HepG2 (cell line): ENCODE measurements around the gene JMJD1C. TPM values are rescaled to one million over a fixed set of nuclear protein-coding genes. Genes with fewer than 3 reads are reported as not detected.

ENCODE experiments used
- MED8 ChIP-seq: sonication (generic); formaldehyde crosslinking; IDR thresholded peaks from 2 replicates; pipeline ENCODE4 v1.8.1; 2023; ENCODE audit warnings: mild to moderate bottlenecking, missing genetic modification reagents; ENCODE audit not compliant: insufficient replicate concordance
- MLLT10 ChIP-seq: sonication (generic); formaldehyde crosslinking; IDR thresholded peaks from 2 replicates; pipeline ENCODE4 v1.4.0; 2020; ENCODE audit warnings: missing genetic modification reagents
- NONO ChIP-seq, 2 experiments: fragments of 450-650 bp in 1 of 2; sonication (generic) in 1 of 2; formaldehyde crosslinking in 1 of 2; IDR thresholded peaks in 1 of 2; conservative IDR thresholded peaks in 1 of 2; 2 replicates each; pipeline versions ENCODE4 v1.6.1 to v1.8.0; 2017 to 2022; ENCODE audit warnings: mild to moderate bottlenecking in 1 of 2, missing genetic modification reagents in 1 of 2, moderate library complexity in 1 of 2
- PHF20 ChIP-seq: sonication (generic); formaldehyde crosslinking; IDR thresholded peaks from 2 replicates; pipeline ENCODE4 v1.5.0; 2020; ENCODE audit warnings: mild to moderate bottlenecking, missing genetic modification reagents
- SP5 ChIP-seq: IDR thresholded peaks from 2 replicates; pipeline ENCODE4 v1.6.1; 2016; ENCODE audit warnings: low read depth, borderline replicate concordance
- ZFP82 ChIP-seq: sonication (generic); formaldehyde crosslinking; IDR thresholded peaks from 2 replicates; pipeline ENCODE4 v1.5.1; 2020; ENCODE audit warnings: mild to moderate bottlenecking, missing genetic modification reagents, borderline replicate concordance
- ZNF180 ChIP-seq: sonication (generic); formaldehyde crosslinking; IDR thresholded peaks from 2 replicates; pipeline ENCODE4 v1.4.0; 2020; ENCODE audit warnings: low read depth, missing genetic modification reagents, borderline replicate concordance
- ZSCAN25 ChIP-seq: sonication (generic); formaldehyde crosslinking; IDR thresholded peaks from 2 replicates; pipeline ENCODE4 v1.8.0; 2022; ENCODE audit warnings: mild to moderate bottlenecking, missing genetic modification reagents
- polyA plus RNA-seq, 8 experiments: library from polyadenylated mRNA; depleted of rRNA in 3 of 8; stranded (reverse) in 7 of 8; unstranded in 1 of 8; fragments of >200 nt; fragmentation: Illumina TruSeq in 4 of 8; extraction: Trizol in 4 of 8; gene quantifications; 2 replicates each; pipeline versions ENCODE4 v1.2.1 to v1.2.3, GENCODE V29; 2011 to 2016; ENCODE audit warnings: low read depth in 4 of 8, missing spikeins in 1 of 8, mixed read lengths in 1 of 8; ENCODE audit not compliant: insufficient read depth in 1 of 8
- total RNA-seq, 5 experiments: library from RNA; depleted of rRNA; stranded (reverse); fragments of >200 nt; fragmentation: Illumina TruSeq; extraction: Trizol; gene quantifications; 2 replicates each; pipeline ENCODE4 v1.2.3, GENCODE V29; 2016; ENCODE audit warnings: low read depth in 1 of 5
- TF ChIP-seq, protein P1 (sequence below): sonication (generic); formaldehyde crosslinking; IDR thresholded peaks from 2 replicates; pipeline ENCODE4 v1.8.0; 2022; ENCODE audit warnings: mild to moderate bottlenecking, missing genetic modification reagents, moderate library complexity
- TF ChIP-seq, protein P2 (sequence below): sonication (generic); formaldehyde crosslinking; IDR thresholded peaks from 2 replicates; pipeline ENCODE4 v1.5.1; 2020; ENCODE audit warnings: mild to moderate bottlenecking, moderate library complexity, missing genetic modification reagents
- TF ChIP-seq, protein P3 (sequence below): sonication (generic); formaldehyde crosslinking; IDR thresholded peaks from 2 replicates; pipeline ENCODE4 v1.4.0; 2020; ENCODE audit warnings: missing genetic modification reagents
- TF ChIP-seq, protein P4 (sequence below): sonication (generic); formaldehyde crosslinking; IDR thresholded peaks from 2 replicates; pipeline ENCODE4 v1.8.1; 2023; ENCODE audit warnings: mild to moderate bottlenecking, missing genetic modification reagents
- TF ChIP-seq, protein P5 (sequence below): IDR thresholded peaks from 2 replicates; pipeline ENCODE4 v1.6.1; 2016; ENCODE audit warnings: missing compliant biosample characterization, missing genetic modification reagents, borderline replicate concordance
- TF ChIP-seq, protein P6 (sequence below): sonication (generic); formaldehyde crosslinking; IDR thresholded peaks from 2 replicates; pipeline ENCODE4 v1.4.0; 2020; ENCODE audit warnings: mild to moderate bottlenecking, missing genetic modification reagents
- TF ChIP-seq, protein P7 (sequence below): sonication (generic); formaldehyde crosslinking; IDR thresholded peaks from 2 replicates; pipeline ENCODE4 v1.4.0; 2020; ENCODE audit warnings: mild to moderate bottlenecking, low read depth, missing genetic modification reagents
- TF ChIP-seq, protein P8 (sequence below): sonication (generic); formaldehyde crosslinking; IDR thresholded peaks from 2 replicates; pipeline ENCODE4 v1.8.1; 2022; ENCODE audit warnings: low read depth, mild to moderate bottlenecking, missing genetic modification reagents

The JMJD1C gene
- total and polyA plus RNA-seq, 2 of the 13 experiments (the other 11 are each of a cell fraction or from before 2014, with no cell fraction given) = 42.3 to 42.7 TPM

DNA sequence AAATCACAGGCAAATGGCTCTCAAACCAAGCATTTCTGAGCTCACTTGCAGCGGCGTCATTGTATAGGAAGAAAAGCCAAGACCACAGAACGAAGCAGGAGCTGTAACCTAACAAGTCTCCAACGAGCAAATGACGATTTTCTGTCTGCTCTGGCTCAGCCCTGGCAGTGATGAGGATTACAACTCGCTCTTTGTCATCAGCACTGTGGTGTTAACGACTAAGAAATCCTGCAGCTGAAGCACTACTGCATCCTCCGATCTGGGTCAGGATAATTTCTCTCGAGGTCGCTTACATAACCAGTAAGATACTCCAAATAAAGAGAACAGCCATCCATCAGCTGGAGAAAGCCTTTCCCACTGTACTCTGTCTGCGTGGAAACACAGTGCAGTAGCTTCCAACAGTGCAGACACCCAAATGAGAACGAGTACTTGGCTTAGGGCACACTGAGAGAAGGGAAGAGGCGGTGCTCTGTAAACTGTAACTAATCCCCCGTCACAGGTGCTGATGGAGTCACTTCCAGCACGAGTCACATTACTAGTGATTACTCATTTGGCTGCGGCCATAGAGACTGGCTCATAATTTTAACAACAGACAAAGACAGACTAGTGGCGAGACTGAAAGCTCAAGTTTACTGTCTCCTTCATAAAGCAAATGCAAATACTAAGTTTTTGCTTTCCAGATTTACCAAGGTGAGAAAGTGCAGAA lies 196.8 kb downstream of the JMJD1C start (continued):
- TF ChIP-seq, protein P1, sequence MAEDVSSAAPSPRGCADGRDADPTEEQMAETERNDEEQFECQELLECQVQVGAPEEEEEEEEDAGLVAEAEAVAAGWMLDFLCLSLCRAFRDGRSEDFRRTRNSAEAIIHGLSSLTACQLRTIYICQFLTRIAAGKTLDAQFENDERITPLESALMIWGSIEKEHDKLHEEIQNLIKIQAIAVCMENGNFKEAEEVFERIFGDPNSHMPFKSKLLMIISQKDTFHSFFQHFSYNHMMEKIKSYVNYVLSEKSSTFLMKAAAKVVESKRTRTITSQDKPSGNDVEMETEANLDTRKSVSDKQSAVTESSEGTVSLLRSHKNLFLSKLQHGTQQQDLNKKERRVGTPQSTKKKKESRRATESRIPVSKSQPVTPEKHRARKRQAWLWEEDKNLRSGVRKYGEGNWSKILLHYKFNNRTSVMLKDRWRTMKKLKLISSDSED (CRISPR knock-in tag) = no peak
- TF ChIP-seq, protein P2, sequence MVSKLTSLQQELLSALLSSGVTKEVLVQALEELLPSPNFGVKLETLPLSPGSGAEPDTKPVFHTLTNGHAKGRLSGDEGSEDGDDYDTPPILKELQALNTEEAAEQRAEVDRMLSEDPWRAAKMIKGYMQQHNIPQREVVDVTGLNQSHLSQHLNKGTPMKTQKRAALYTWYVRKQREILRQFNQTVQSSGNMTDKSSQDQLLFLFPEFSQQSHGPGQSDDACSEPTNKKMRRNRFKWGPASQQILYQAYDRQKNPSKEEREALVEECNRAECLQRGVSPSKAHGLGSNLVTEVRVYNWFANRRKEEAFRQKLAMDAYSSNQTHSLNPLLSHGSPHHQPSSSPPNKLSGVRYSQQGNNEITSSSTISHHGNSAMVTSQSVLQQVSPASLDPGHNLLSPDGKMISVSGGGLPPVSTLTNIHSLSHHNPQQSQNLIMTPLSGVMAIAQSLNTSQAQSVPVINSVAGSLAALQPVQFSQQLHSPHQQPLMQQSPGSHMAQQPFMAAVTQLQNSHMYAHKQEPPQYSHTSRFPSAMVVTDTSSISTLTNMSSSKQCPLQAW = peak; percentile 84
- TF ChIP-seq, protein P3, sequence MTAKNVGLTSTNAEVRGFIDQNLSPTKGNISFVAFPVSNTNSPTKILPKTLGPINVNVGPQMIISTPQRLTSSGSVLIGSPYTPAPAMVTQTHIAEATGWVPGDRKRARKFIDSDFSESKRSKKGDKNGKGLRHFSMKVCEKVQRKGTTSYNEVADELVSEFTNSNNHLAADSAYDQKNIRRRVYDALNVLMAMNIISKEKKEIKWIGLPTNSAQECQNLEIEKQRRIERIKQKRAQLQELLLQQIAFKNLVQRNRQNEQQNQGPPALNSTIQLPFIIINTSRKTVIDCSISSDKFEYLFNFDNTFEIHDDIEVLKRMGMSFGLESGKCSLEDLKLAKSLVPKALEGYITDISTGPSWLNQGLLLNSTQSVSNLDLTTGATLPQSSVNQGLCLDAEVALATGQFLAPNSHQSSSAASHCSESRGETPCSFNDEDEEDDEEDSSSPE (CRISPR knock-in tag) = no peak
- no peak for TF ChIP-seq ZFP82 (CRISPR knock-in tag)
- TF ChIP-seq, protein P4, sequence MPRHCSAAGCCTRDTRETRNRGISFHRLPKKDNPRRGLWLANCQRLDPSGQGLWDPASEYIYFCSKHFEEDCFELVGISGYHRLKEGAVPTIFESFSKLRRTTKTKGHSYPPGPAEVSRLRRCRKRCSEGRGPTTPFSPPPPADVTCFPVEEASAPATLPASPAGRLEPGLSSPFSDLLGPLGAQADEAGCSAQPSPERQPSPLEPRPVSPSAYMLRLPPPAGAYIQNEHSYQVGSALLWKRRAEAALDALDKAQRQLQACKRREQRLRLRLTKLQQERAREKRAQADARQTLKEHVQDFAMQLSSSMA (CRISPR knock-in tag) = 0 out of 2 replicates have a peak, but pooled peaks have one; percentile 45
- no peak for TF ChIP-seq ZNF180 (CRISPR knock-in tag)
- TF ChIP-seq, protein P5, sequence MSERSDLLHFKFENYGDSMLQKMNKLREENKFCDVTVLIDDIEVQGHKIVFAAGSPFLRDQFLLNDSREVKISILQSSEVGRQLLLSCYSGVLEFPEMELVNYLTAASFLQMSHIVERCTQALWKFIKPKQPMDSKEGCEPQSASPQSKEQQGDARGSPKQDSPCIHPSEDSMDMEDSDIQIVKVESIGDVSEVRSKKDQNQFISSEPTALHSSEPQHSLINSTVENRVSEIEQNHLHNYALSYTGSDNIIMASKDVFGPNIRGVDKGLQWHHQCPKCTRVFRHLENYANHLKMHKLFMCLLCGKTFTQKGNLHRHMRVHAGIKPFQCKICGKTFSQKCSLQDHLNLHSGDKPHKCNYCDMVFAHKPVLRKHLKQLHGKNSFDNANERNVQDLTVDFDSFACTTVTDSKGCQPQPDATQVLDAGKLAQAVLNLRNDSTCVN (CRISPR knock-in tag) = no peak
- peak; percentile 42; the same call in 1 of the 2 replicates for TF ChIP-seq ZSCAN25 (CRISPR knock-in tag)
- no peak for TF ChIP-seq NONO (IDR thresholded peaks at IDR 0.05)
- no peak for TF ChIP-seq NONO (CRISPR knock-in tag; conservative IDR thresholded peaks at IDR 0.05)
- peak; percentile 66; the same call in 1 of the 2 replicates for TF ChIP-seq SP5 (CRISPR knock-in tag)
- no peak for TF ChIP-seq PHF20
- TF ChIP-seq MLLT10 (CRISPR knock-in tag) = no peak
- no peak for TF ChIP-seq MED8 (CRISPR knock-in tag)
- TF ChIP-seq, protein P6, sequence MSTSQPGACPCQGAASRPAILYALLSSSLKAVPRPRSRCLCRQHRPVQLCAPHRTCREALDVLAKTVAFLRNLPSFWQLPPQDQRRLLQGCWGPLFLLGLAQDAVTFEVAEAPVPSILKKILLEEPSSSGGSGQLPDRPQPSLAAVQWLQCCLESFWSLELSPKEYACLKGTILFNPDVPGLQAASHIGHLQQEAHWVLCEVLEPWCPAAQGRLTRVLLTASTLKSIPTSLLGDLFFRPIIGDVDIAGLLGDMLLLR = no peak
- TF ChIP-seq, protein P7, sequence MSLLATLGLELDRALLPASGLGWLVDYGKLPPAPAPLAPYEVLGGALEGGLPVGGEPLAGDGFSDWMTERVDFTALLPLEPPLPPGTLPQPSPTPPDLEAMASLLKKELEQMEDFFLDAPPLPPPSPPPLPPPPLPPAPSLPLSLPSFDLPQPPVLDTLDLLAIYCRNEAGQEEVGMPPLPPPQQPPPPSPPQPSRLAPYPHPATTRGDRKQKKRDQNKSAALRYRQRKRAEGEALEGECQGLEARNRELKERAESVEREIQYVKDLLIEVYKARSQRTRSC (CRISPR knock-in tag) = no peak
- TF ChIP-seq, protein P8, sequence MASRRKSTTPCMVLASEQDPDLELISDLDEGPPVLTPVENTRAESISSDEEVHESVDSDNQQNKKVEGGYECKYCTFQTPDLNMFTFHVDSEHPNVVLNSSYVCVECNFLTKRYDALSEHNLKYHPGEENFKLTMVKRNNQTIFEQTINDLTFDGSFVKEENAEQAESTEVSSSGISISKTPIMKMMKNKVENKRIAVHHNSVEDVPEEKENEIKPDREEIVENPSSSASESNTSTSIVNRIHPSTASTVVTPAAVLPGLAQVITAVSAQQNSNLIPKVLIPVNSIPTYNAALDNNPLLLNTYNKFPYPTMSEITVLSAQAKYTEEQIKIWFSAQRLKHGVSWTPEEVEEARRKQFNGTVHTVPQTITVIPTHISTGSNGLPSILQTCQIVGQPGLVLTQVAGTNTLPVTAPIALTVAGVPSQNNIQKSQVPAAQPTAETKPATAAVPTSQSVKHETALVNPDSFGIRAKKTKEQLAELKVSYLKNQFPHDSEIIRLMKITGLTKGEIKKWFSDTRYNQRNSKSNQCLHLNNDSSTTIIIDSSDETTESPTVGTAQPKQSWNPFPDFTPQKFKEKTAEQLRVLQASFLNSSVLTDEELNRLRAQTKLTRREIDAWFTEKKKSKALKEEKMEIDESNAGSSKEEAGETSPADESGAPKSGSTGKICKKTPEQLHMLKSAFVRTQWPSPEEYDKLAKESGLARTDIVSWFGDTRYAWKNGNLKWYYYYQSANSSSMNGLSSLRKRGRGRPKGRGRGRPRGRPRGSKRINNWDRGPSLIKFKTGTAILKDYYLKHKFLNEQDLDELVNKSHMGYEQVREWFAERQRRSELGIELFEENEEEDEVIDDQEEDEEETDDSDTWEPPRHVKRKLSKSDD (CRISPR knock-in tag) = no peak
